Stimulated activated CD8-positive, alpha-beta memory T cell treated with anti-CD3 and anti-CD28 coated beads, Interleukin-15, amount 100 ng/mL, for 24 hours (primary cell): Measurements from ENCODE around the gene DNAH17.

ENCODE experiments used
- DNase-seq: peaks from one replicate; pipeline ENCODE4 v3.0.0-alpha.2; 2020; ENCODE audit warnings: low read depth

DNAH17 gene

DNA sequence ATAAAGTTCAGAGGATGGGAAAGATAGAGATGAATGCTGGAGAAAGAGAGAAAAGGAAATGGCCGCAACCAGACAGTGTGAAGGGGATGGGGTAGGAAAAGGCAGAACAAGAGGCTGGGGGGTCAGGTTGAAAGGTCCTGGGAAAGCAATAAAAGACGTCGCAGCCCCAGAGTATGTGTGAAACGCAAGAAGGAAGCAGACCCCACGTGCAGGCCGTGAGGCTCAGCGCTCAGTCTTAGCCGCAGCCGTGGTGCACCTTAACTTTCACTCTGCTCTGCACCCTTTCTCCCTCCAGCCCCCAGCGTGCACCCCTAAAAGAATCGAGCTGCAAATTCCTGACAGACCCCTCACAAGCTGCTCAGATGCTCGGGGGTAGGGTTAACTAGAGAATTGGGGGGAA lies 1.9 kb downstream of the DNAH17 start:
- DNase-seq: no peak

- DNase-seq: no peak
Observed at GRCh38 chr17:78573955-78574354, 3.2 kb downstream of the DNAH17 start.

DNA sequence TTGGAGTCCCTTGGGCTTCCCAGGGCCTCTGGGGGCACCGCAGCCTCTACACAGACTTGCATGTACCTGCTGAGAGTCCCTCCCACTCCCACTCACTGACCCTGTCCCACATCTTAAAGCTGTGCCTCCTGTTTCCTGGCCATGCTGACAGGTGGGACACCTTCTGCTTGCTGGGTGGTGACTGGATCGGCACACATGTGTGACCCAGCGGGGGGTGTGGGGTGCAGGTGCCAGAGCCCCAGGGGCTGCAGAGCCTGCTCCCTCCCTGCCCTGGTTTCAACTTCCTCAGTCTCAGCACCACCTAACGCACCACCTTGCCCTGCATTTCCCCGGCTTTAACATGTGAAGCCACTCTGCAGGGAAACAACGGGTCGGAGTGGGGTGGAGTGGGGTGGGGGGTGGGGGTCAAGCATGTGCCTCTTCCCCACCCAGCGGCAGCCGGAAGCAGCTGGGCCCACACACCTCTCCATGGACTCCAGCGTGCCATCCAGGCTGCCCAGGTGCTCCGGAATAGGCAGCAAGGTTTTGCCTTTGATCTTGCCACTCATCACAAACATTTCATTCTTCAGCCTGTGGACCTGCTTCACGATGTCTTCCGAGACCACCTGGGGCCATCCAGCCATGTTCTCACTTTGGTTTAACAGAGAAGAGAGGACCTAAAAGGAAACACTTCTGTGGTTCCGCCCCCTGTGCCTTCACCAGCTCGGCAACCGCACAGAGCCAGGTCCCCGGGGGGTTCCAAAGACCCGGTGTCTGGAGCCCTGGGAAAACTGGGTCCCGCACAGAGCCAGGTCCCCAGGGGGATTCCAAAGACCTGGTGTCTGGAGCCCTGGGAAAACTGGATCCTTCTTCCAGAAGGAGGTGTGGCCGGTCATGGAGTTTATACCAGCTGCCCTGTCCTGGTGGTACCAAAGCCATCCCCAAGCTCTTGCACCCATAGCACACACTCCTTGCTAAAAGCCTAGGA lies 4.7 kb downstream of the DNAH17 start:
- DNase-seq: no peak

DNA sequence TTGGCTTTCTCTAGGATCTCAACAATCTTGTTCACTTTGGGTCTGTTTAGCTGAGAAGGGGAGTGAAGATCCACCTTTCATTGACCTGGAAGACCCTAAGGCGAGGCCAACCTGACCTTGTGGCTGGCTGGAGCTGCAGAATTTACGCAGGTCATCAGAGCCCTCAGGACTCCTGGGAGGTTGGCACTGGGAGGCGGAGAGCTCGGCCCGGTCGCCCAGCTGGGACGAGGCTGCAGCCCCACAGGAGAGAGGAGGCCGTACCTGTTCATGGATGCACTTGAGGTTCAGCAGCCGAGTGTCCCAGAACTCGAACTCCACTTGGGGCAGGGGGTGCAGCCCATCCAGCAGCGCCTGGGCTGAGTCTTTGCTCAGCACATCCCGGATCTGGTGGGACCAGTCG lies 5.9 kb downstream of the DNAH17 start:
- no peak for DNase-seq

DNA sequence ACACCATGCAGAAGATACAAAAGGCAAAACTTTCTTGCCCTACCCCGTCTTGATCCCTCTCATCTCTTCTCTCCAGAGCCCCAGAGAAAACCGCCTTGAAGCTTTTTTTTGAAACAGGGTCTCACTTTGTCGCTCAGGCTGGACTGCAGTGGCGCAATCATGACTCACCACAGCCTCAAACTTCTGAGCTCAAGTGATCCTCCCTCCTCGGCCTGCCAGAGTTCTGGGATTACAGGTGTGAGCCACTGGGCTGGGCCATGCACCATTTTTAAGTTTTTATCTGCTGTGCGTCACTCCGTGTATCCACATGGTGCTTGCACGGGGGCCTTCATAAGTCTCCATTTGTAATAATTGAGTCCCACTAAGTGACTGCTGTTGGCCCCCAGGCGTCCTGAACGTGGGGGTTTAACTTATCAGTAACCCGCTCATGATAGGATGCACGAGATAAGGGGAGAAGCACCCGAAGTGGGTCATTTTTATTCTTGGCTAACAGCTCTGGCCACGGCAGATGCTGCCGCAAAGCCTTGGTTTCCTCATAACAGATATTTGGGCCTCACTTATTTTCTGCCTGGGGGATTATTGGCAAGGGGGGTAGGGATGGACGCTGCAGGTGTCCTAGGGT lies 8.6 kb downstream of the DNAH17 start:
- DNase-seq: no peak

DNA sequence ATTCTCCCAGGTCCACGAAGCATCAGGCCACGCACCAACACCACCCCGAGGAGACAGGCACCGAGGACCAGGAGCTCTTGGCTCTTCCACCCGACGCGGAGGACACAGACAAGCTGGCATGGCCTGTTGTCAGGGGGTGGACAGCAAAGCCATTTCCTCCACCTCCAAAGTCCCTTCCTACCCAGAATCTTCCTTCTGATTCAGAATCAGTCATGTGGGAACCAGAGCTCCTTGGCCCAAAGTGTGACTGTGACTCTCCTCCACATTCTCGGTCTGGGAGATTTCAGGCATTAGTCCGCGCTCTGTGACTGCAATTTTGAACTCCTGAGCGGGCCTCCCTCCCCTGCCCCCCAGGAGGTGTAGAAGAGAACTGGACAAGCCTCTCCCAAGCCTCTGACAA lies 9.2 kb downstream of the DNAH17 start:
- no peak for DNase-seq

- DNase-seq: no peak
Observed at GRCh38 chr17:78566947-78567346, 10.2 kb downstream of the DNAH17 start.

GRCh38 chr17:78563189-78564145 lies 13.7 kb downstream of the DNAH17 start:
- DNase-seq: no peak

- no peak for DNase-seq
Observed at GRCh38 chr17:78562734-78563133, 14.5 kb downstream of the DNAH17 start.

DNA sequence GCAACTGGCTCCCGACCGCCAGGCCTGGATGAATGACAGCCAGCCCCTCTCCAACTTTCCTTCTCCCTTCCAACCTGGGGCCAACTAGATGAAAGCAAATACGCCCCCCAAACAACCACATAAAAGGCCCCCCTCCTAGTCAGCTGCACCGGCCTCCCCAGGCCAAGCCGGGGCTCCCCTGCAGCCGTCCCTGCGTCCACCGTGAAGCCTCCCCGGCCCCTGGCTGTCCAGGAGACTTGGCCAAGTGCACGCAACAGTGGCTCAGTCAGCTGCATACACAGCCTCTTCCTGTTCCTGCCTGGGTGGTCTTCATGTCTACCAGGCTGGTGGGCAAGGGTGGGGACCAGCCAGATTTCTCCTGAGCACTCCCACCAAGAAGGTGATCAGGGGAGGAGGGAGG lies 16.0 kb downstream of the DNAH17 start:
- no peak for DNase-seq

DNA sequence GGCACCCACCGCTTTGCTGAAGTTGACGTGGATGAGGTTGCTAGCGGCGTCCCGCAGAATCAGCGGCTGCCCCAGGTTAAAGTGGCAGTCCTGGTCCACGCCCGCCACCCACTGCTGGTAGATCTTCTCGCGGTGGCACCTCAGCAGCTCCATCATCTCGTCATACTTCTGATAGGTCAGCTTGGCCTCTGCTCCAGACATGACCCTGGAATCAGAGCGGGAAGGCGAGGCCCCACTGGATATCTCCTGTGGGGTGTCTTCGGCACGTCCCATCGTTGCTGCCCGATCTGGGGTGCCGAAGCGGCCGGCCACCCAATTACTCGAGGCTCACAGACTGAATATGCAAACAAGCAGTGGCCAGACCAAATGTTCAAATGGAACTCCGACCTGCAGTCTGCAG lies 16.5 kb downstream of the DNAH17 start:
- DNase-seq: no peak

DNA sequence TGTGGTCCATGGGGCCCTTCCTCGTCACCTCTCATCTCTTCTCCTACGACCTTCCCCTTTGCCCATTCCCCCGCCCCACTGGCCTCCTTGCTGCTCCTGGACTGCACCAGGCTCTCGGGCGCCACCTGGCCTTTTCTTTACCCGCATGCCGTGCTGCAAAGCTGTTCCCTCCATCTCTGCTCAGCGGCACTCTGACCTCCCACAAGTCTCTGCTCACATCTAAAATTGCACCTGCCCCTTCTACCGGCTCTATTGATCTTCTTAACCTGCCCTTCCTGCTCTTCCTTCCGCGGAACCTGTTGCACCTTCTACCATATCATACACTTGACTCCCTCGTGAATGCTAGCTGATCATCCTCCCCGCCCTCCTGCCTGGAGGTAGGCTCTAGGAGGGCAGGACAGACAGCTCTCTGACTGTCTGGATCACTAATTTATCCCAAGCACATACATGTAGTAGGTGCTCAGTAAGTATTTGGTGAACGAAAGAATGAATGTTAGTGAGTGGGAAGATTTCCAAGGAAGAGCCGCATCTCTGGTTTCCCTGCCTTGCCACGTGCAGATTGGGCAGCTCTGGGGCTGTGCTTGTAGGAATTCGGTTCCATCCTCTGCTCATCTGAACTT lies 17.3 kb downstream of the DNAH17 start:
- DNase-seq: no peak

DNA sequence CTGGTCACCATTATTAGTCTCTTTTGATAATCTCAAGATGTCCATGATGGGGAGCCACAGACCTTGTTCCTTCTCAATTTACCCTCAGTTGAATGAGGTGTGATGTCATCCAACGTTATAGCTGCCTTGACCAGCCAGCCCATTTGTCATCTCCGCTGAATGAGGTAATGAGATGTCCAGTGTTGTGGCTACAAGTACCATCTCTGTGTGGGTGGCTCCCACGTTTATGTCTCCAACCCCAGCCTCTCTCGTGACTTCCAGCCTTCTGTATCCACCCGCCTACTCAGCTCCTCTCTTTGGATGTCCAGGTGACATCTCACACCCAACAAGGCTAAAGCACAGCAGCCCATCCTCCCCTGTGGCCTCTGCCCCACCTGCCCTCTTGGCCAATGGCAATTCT lies 18.2 kb downstream of the DNAH17 start:
- DNase-seq: no peak

GRCh38 chr17:78558181-78558850 lies 18.9 kb downstream of the DNAH17 start:
- DNase-seq: no peak

DNA sequence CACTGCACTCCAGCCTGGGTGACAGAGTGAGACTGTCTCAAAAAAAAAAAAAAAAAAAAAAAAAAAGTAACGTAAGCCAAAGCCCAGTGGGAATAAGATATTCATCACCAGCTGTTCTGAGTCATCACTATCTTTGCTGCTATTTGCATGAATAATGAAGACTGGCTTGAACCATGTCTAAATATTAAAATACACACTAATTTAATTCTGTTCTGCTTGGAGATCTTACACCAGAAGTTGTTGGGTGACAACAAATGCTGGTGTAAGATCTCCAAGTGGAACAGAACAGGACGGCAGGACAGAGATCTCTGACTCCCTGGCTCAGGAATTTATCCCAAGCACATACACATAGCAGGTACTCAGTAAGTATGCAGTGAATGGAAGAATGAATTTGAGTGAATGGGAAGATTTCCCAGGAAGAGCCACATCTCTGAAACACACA lies 19.6 kb downstream of the DNAH17 start:
- no peak for DNase-seq

- DNase-seq: no peak
Observed at GRCh38 chr17:78556812-78557211, 20.4 kb downstream of the DNAH17 start.

DNA sequence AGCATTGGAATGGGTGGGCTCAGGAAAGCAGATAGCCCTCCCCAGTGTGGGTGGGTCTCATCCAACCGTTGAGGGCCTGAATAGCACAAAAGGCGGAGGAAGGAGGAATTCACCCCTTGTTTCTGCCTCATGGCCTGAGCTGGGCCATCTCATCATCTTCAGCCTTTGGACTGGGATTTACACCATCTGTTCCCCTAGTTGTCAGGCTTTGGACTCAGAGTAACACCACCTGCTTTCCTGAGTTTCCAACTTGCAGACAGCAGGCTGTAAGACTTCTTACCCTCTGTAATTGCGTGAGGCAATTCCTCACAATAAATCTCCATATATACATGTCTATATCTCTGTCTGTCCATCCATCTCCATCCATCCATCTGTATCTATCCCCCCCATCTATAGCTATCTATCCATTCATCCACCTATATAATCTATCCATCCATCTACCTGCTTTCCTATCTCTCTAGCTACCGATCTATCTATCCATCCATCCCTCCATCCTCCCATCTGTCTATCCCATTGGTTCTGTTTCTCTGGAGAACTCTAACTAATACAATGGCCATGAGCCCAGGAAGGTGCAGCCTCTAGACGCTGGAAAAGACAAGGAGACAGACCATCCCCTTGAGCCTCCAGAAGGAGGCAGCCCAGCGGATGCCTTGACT lies 21.3 kb downstream of the DNAH17 start:
- DNase-seq: no peak

GRCh38 chr17:78550464-78550863 lies 26.7 kb downstream of the DNAH17 start:
- DNase-seq: no peak

DNA sequence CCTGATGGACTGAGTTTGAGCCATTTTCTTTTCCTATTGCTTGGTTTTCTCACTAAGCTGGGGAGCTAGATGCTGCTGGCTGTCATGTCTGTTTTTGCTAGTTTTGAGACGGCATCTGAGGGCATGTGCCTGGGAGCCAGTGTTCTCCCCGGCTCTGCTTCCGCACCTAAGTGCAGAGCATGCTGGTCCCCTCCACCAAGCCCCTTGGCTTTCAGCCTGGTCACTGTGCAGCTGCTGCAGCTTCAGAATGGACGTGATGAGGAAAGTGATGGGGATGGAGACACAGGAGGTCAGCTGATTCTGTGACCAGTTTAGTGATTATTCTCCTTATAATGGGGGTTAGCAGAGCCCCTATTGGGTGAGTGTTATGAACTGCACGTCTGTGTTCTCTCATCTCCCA lies 28.5 kb downstream of the DNAH17 start:
- no peak for DNase-seq

GRCh38 chr17:78547035-78547434 lies 30.2 kb downstream of the DNAH17 start:
- no peak for DNase-seq

DNA sequence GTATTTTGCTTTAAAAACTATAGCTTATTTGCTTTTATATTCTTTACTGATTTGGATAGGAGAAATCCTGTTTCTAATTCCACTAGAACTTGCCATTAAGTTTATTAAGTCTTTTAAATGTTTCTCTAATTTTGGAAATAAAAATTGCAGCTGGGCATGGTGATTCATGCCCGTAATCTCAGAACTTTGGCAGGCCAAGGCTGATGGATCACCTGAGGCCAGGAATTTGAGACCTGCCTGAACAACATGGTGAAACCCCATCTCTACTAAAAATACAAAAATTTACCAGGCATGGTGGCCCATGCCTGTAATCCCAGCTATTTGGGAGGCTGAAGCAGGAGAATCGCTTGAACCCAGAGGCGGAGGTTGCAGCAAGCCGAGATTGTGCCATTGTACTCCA lies 30.7 kb downstream of the DNAH17 start:
- DNase-seq: no peak
